GM12891 (cell line): ENCODE data around the gene TOP1.

Experiments used
- PAX5 ChIP-seq: IDR thresholded peaks from 2 replicates; pipeline ENCODE4 v1.6.1; 2011; ENCODE audit warnings: low read length, moderate library complexity, mild to moderate bottlenecking; ENCODE audit not compliant: insufficient read depth, severe bottlenecking
- POLR2A ChIP-seq: IDR thresholded peaks from 2 replicates; pipeline ENCODE4 v1.6.1; 2011; ENCODE audit warnings: low read depth, low read length, control low read depth
- POLR2AphosphoS5 ChIP-seq: IDR thresholded peaks from 2 replicates; pipeline ENCODE4 v1.6.1; 2011; ENCODE audit warnings: low read depth, low read length, control low read depth
- POU2F2 ChIP-seq: IDR thresholded peaks from 2 replicates; pipeline ENCODE4 v1.6.1; 2011; ENCODE audit warnings: low read depth, mild to moderate bottlenecking, control low read depth, low read length, moderate library complexity
- TAF1 ChIP-seq: IDR thresholded peaks from 2 replicates; pipeline ENCODE4 v1.6.1; 2011; ENCODE audit warnings: low read depth, low read length, control low read depth

DNA sequence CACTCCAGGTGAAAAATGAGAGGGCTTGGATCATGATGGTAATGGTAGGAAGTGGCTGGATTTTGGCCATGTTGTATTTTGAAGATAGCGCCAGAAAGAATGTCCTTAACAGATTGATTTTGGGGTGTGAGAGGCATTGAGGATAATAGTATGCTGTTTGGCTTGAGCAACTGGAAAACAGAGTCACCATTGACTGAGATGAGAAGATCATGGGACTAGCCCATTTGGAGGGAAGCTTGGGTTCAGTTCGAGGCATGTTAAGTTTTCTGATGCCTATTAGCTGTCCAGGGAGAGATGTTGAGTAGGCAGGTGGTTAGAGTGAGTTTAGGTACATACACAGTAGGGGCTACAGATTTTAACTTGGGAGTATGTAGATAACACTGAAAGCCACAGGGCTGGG, 132.1 kb downstream of the TOP1 start:
- TF ChIP-seq TAF1: no peak
- TF ChIP-seq POLR2A: no peak
- TF ChIP-seq POLR2AphosphoS5: no peak
- TF ChIP-seq PAX5: no peak
- no peak for TF ChIP-seq POU2F2
